Stimulated activated naive CD4-positive, alpha-beta T cell treated with Interleukin-2 at 50 U/mL for 16 hours (primary cell): Measurements from ENCODE around the gene ZNF500.
"Not testable (repeated sequence)": the region's sequence is repeated elsewhere in the genome, so short reads cannot be mapped to it uniquely, and the experiment has no call there.

ENCODE experiments used
- DNase-seq: peaks from one replicate; lab custom pipeline; 2025; lab: John Stamatoyannopoulos, UW

ZNF500 gene

GRCh38 chr16:4796982-4797804 lies 30.2 kb upstream of the ZNF500 start:
- DNase-seq = no peak

GRCh38 chr16:4795828-4796572 lies 29.0 kb upstream of the ZNF500 start:
- DNase-seq = no peak

- no peak for DNase-seq
These were observed 28.3 kb upstream of the ZNF500 start, which contains the start of gene SMIM22 for GRCh38 chr16:4795181-4795827. SMIM22 (plus strand) TSS chr16:4795369; CDS start chr16:4795735, 366 bp downstream.

GRCh38 chr16:4792951-4793513 lies 26.1 kb upstream of the ZNF500 start:
- DNase-seq = no peak

- no peak for DNase-seq
These were observed 23.9 kb upstream of the ZNF500 start for GRCh38 chr16:4790871-4791270.

GRCh38 chr16:4790261-4790660 lies 23.3 kb upstream of the ZNF500 start:
- DNase-seq = no peak

- no peak for DNase-seq
These were observed 21.9 kb upstream of the ZNF500 start for GRCh38 chr16:4788910-4789309.

- DNase-seq = no peak
These were observed 21.5 kb upstream of the ZNF500 start for GRCh38 chr16:4788489-4788889.

GRCh38 chr16:4787627-4788482 lies 20.9 kb upstream of the ZNF500 start, which contains the start of gene SEPTIN12:
SEPTIN12 (minus strand) TSS chr16:4788345; CDS start chr16:4787645, 700 bp downstream.
- DNase-seq = no peak

- no peak for DNase-seq
These were observed 20.1 kb upstream of the ZNF500 start for GRCh38 chr16:4787068-4787467.

GRCh38 chr16:4785758-4786433 lies 18.9 kb upstream of the ZNF500 start:
- no peak for DNase-seq

- not testable (repeated sequence) for DNase-seq
These were observed 17.6 kb upstream of the ZNF500 start for GRCh38 chr16:4784444-4784987.

GRCh38 chr16:4783951-4784336 lies 17.0 kb upstream of the ZNF500 start:
- DNase-seq = no peak

- no peak for DNase-seq
These were observed 16.4 kb upstream of the ZNF500 start for GRCh38 chr16:4783251-4783950.

GRCh38 chr16:4780235-4780634 lies 13.3 kb upstream of the ZNF500 start:
- no peak for DNase-seq

GRCh38 chr16:4778050-4778392 lies 11.1 kb upstream of the ZNF500 start:
- DNase-seq = no peak

- no peak for DNase-seq
These were observed 10.5 kb upstream of the ZNF500 start for GRCh38 chr16:4777339-4778049.

- DNase-seq = no peak
These were observed 9.3 kb upstream of the ZNF500 start for GRCh38 chr16:4776141-4776705.

GRCh38 chr16:4775005-4775404 lies 8.0 kb upstream of the ZNF500 start:
- no peak for DNase-seq
